ENCODE measurements around the gene RASL12.
"Not testable (repeated sequence)": the region's sequence is repeated elsewhere in the genome, so short reads cannot be mapped to it uniquely, and the experiment has no call there.

RASL12 gene

DNA sequence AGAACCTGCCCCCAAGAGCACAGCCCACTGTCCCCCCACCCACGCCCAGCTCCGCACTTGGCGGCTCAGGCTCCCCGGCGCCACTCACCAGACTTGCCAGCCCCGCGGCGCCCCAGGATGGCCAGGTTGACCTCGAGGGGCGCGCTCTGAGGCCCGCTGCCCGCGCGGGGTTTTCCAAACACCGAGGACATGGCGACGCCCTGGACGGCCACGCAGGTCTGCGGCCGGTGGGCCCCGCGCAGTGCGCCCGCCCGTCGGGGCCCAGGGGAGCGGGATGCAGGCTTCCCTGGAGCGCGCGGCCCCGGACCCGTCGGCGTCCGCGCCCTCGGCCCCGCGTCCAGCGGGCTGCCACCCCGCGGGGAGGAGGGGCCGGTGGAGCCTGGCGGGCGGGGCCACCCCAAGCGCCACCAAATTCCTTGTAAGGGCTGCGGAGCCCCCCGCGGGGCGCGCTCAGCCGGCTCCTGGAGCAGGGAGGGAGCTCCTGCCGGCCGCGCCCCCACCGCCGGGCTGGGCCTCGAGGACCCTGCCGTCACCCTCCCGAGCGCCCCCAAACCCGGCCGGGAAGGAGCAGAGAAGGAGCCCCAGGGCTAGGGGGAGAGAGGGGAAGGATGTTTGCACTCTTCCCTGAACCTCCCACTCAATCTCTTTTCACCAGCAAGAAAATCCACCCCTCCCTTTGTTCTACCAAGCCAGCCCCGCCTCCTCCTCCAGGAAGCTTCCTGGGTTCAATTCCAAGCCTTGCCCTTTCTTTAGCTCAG lies at the start of gene RASL12:
TSS of gene RASL12 (minus strand) at position 347 of the 758 bp plus-strand sequence. CDS start at position 191, 156 bp downstream.
- no peaks in the 10 kb centered on the region for H3K9me3 Mint-ChIP-seq
- H3K36me3 Mint-ChIP-seq: no peaks in the 10 kb centered on the region
- peaks cover 5% of the 10 kb centered on the region for H3K4me1 Mint-ChIP-seq
- H3K27ac Mint-ChIP-seq: no peak within 1 kb of the TSS
- DNase-seq: no peak
- CTCF ChIA-PET: interaction anchor here (1.2 kb wide), 1 partner anchor 8 kb away, joined by 3 read pairs; no protein-coding TSS in a partner anchor
- no peak within 1 kb of the TSS for H3K4me3 Mint-ChIP-seq
- H3K27me3 Mint-ChIP-seq: peaks cover 85% of the 10 kb centered on the region

GRCh38 chr15:65115542-65115941 lies 47.8 kb upstream of the RASL12 start:
- Mint-ChIP-seq H3K4me1 (no peaks in the 10 kb centered on the region), H3K4me3 (no peak overlapping the region), H3K27me3 (no peaks in the 10 kb centered on the region), H3K27ac (no peak overlapping the region), H3K36me3 (peaks cover 44% of the 10 kb centered on the region), H3K9me3 (no peaks in the 10 kb centered on the region)
- no peak for DNase-seq
- CTCF ChIA-PET: interaction anchor here (0.7 kb wide), 1 partner anchor 92 kb away, joined by 3 read pairs; no protein-coding TSS in a partner anchor

DNA sequence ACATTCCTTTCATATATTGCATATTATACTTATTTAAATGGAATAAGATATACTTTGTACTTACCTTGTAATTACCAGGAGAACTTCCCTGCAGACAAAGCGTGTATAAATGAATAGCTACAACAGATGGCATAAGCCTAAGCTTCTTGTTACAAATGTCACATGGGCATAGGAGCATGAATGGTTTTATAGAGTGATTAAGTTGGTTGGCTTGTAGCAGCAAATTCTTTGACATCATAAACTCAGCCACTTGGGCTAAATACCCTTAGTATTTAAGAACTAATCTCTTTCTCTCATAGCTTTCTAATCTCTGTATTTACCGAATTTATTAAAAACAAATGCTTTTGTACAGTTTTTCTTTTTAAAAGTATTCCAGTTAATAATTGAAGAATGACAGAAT lies 47.3 kb upstream of the RASL12 start, which contains the start of gene UBAP1L:
TSS of gene UBAP1L (minus strand) at position 115 of the 400 bp plus-strand sequence. CDS start 8,985 bp downstream, outside the sequence.
- Mint-ChIP-seq H3K27ac (no peak within 1 kb of the TSS), H3K9me3 (no peaks in the 10 kb centered on the region), H3K27me3 (no peaks in the 10 kb centered on the region), H3K4me3 (no peak within 1 kb of the TSS), H3K36me3 (peaks cover 44% of the 10 kb centered on the region), H3K4me1 (no peaks in the 10 kb centered on the region)
- no peak for DNase-seq
- CTCF ChIA-PET: interaction anchor here (0.7 to 2.0 kb wide), 2 partner anchors 14 to 92 kb away, joined by 3 to 6 read pairs; no protein-coding TSS in a partner anchor

DNA sequence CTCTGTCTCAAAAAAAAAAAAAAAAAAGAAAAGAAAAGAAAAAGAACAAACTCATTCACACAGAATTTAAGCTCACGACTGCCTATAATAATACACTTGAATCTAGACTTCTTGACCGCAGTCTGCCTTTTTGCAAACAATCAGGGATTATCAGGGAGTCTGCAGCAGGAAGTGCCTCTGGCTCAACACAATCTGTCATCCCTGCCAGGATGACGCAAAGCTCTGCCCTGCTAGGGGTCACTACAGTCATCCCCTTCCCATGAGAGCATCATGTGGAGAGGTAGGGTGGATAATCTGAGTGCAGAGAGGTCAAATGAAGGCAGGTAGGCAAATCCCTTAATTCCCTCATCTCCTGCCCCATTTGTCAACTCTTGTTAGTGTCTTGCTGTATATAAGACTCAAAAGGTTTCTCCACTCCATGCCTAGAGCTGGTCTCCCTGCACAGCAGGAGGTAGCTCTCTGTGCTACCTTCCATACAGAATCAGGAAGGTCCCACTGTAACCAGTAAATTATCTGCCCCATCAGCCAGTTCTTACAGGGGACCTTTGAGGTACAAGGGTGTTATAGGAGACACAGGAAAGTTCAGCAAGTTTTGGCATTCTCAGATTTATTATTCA lies 43.0 kb upstream of the RASL12 start:
- no peaks in the 10 kb centered on the region for H3K4me1 Mint-ChIP-seq
- H3K9me3 Mint-ChIP-seq: no peaks in the 10 kb centered on the region
- CTCF ChIA-PET: interaction anchor here (1.0 kb wide), 1 partner anchor 9 kb away, joined by 3 read pairs; no protein-coding TSS in a partner anchor
- no peak overlapping the region for H3K4me3 Mint-ChIP-seq
- H3K36me3 Mint-ChIP-seq: peaks cover 23% of the 10 kb centered on the region
- H3K27ac Mint-ChIP-seq: no peak overlapping the region
- no peaks in the 10 kb centered on the region for H3K27me3 Mint-ChIP-seq
- no peak for DNase-seq

- H3K4me3 Mint-ChIP-seq: no peak overlapping the region
- H3K27ac Mint-ChIP-seq: no peak overlapping the region
- CTCF ChIA-PET: no interaction called here
- H3K36me3 Mint-ChIP-seq: peaks cover 14% of the 10 kb centered on the region
- DNase-seq: no peak
- H3K27me3 Mint-ChIP-seq: no peaks in the 10 kb centered on the region
- no peaks in the 10 kb centered on the region for H3K4me1 Mint-ChIP-seq
- H3K9me3 Mint-ChIP-seq: no peaks in the 10 kb centered on the region
These were observed 38.3 kb upstream of the RASL12 start for GRCh38 chr15:65106011-65106590.

- DNase-seq: no peak
- Mint-ChIP-seq H3K4me1 (no peaks in the 10 kb centered on the region), H3K9me3 (no peaks in the 10 kb centered on the region), H3K36me3 (peaks cover 11% of the 10 kb centered on the region), H3K27me3 (no peaks in the 10 kb centered on the region), H3K27ac (no peak overlapping the region), H3K4me3 (no peak overlapping the region)
- CTCF ChIA-PET: no interaction called here
These were observed 37.2 kb upstream of the RASL12 start for GRCh38 chr15:65105038-65105437.

- CTCF ChIA-PET: interaction anchor here (0.7 to 1.1 kb wide), 6 partner anchors 10 to 195 kb away, joined by 3 to 4 read pairs (median 3); no protein-coding TSS in a partner anchor
- Mint-ChIP-seq H3K27me3 (no peaks in the 10 kb centered on the region), H3K36me3 (peaks cover 14% of the 10 kb centered on the region), H3K4me3 (no peak overlapping the region), H3K27ac (no peak overlapping the region), H3K4me1 (no peaks in the 10 kb centered on the region), H3K9me3 (no peaks in the 10 kb centered on the region)
- no peak for DNase-seq
These were observed 35.1 kb upstream of the RASL12 start for GRCh38 chr15:65102912-65103311.

GRCh38 chr15:65101891-65102708 lies 34.3 kb upstream of the RASL12 start:
- Mint-ChIP-seq H3K27me3 (no peaks in the 10 kb centered on the region), H3K36me3 (peaks cover 14% of the 10 kb centered on the region), H3K4me1 (no peaks in the 10 kb centered on the region), H3K27ac (no peak overlapping the region), H3K9me3 (no peaks in the 10 kb centered on the region), H3K4me3 (no peak overlapping the region)
- DNase-seq: no peak
- CTCF ChIA-PET: interaction anchor here (0.7 to 2.1 kb wide), 16 partner anchors 8 to 121 kb away, joined by 3 to 27 read pairs (median 3); no protein-coding TSS in a partner anchor

GRCh38 chr15:65101411-65101890 lies 33.7 kb upstream of the RASL12 start:
- Mint-ChIP-seq H3K27ac (no peak overlapping the region), H3K9me3 (no peaks in the 10 kb centered on the region), H3K4me1 (no peaks in the 10 kb centered on the region), H3K4me3 (no peak overlapping the region), H3K27me3 (no peaks in the 10 kb centered on the region), H3K36me3 (peaks cover 12% of the 10 kb centered on the region)
- DNase-seq: peak; percentile 67
- CTCF ChIA-PET: interaction anchor here (0.7 to 2.1 kb wide), 15 partner anchors 9 to 120 kb away, joined by 3 to 27 read pairs (median 3); no protein-coding TSS in a partner anchor

DNA sequence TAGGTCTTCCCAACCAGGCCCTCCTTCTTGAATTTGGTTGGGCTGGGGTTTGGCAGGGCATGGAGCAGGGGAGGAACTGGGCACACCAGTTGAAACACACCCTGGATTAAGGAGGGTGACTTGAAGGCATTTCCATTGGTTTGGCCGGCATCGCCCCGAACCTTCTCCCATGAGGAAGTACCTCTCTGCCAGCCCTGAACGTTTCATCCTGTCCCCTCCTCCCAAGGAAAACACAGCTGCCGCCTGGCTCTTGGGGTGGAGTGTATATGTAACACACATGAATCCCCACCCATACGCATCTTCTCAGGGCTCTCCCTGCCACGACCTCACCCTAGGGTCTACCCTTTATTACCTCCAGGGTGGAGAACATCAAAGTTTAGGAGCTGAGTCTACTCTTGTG lies 32.7 kb upstream of the RASL12 start:
- Mint-ChIP-seq H3K4me3 (no peak overlapping the region), H3K36me3 (peaks cover 10% of the 10 kb centered on the region), H3K27me3 (no peaks in the 10 kb centered on the region), H3K4me1 (no peaks in the 10 kb centered on the region), H3K9me3 (no peaks in the 10 kb centered on the region), H3K27ac (no peak overlapping the region)
- no peak for DNase-seq
- CTCF ChIA-PET: interaction anchor here (1.0 to 2.1 kb wide), 2 partner anchors 11 to 46 kb away, joined by 3 to 27 read pairs; no protein-coding TSS in a partner anchor

DNA sequence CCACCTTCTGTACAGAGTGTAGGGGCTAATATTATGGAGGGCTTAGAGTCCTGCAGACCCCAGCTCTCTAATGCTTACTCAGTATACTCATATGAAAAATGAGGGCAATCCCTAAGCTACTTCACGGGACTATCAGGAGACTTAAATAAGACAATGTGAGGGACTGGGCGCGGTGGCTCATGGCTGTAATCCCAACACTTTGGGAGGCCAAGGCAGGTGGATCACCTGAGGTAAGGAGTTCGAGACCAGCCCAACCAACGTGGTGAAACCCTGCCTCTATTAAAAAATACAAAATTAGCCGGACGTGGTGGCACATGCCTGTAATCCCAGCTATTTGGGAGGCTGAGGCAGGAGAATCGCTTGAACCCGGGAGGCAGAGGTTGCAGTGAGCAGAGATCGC lies 32.0 kb upstream of the RASL12 start:
- H3K9me3 Mint-ChIP-seq, DNase-seq, CTCF ChIA-PET, H3K27me3 Mint-ChIP-seq, H3K27ac Mint-ChIP-seq, H3K36me3 Mint-ChIP-seq, H3K4me3 Mint-ChIP-seq, H3K4me1 Mint-ChIP-seq: not testable (repeated sequence)

DNA sequence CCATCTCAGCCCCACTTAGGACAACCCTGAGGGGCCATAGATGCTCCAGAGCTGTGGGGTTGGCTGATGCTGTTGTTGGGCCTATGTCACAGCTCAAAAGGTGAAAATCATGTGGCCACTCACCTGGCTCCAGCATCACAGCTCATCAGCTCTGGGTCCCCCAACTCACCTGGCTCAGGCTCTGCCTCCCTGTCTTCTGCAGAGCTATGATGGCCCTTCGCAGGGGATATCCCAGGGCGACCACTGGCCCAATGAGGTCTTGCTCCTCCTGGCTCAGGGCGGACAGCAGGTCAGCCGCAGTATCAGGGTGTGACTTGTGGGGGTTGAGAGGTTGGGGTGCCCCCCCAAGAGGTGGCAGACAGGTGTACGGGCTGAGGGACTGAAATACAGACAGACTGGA lies 31.5 kb upstream of the RASL12 start:
- no peak for DNase-seq
- Mint-ChIP-seq H3K27ac (no peak overlapping the region), H3K9me3 (no peaks in the 10 kb centered on the region), H3K4me3 (no peak overlapping the region), H3K4me1 (no peaks in the 10 kb centered on the region), H3K36me3 (peaks cover 9% of the 10 kb centered on the region), H3K27me3 (no peaks in the 10 kb centered on the region)
- CTCF ChIA-PET: no interaction called here

DNA sequence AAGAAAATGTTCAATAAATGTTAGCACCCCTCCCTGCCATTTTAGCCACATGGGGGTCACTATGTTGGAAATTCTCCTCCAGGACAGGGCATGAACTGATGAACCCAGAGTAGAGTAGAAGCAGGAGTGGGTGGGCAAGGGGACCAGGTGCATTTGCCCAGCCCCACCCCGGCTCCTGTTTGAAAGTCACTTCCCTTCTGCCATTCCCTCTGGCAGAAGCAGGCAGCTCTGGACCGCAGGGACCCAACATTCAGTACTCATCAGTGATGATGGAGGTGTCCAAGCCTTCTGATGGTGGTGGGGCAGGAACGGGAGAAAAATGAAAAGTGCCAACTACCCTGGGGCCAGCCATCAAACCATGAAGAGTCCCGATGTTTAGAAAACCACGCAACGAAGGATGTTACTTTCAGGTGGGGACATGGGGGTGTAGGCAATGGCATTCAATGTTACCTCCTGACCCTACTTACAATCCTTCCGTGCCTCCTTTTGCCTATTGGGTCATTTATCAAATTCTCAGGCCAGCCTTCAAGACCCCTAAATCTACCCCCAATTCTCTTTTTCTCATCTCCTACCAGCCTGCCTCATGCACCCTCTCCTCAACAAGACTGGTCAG lies 30.0 kb upstream of the RASL12 start:
- H3K4me1 Mint-ChIP-seq: no peaks in the 10 kb centered on the region
- no peak overlapping the region for H3K4me3 Mint-ChIP-seq
- CTCF ChIA-PET: no interaction called here
- no peaks in the 10 kb centered on the region for H3K9me3 Mint-ChIP-seq
- H3K27ac Mint-ChIP-seq: no peak overlapping the region
- DNase-seq: no peak
- no peaks in the 10 kb centered on the region for H3K27me3 Mint-ChIP-seq
- peaks cover 9% of the 10 kb centered on the region for H3K36me3 Mint-ChIP-seq
